Measurements from ENCODE around the gene LZIC. TPM values are rescaled to one million over a fixed set of nuclear protein-coding genes. Genes with fewer than 3 reads are reported as not detected.

LZIC gene
- total and polyA plus RNA-seq, 2 of the 8 experiments (the other 6 are each of a cell fraction or from before 2014, with no cell fraction given) = 4.8 to 20.3 TPM

- H2BK120ac ChIP-seq (replicated peaks; ENCODE audit: low read depth, low read length) = no peak overlapping the region
- no peak overlapping the region for H3K4me3 ChIP-seq (ENCODE audit: extremely low read depth in 1 of 4, insufficient read depth in 2 of 4, low read depth in 3 of 4, low read length in 4 of 4)
- no peaks in the 10 kb centered on the region for H3K4me1 ChIP-seq (replicated peaks in 1 of 4; ENCODE audit: control insufficient read depth in 3 of 4, insufficient read depth in 4 of 4, low read length in 3 of 4)
- no peak overlapping the region for H3K23ac ChIP-seq (ENCODE audit: insufficient read length)
- H3K4ac ChIP-seq (replicated peaks; ENCODE audit: insufficient read length, low read depth, low read length) = no peak overlapping the region
- no peak overlapping the region for H3K14ac ChIP-seq (ENCODE audit: insufficient read length)
- H4K91ac ChIP-seq (replicated peaks; ENCODE audit: insufficient read length, low read length) = no peak overlapping the region
- no peaks in the 10 kb centered on the region for H3K79me2 ChIP-seq (ENCODE audit: control insufficient read depth in 1 of 2, insufficient read depth in 2 of 2, low read length in 2 of 2)
- H2BK15ac ChIP-seq (ENCODE audit: low read length) = no peak overlapping the region
- H3K27ac ChIP-seq (ENCODE audit: low read depth, low read length) = no peak overlapping the region
- ChIA-PET CTCF (ENCODE audit: partially characterized antibody) (interaction anchor here (0.6 to 2.2 kb wide), 3 partner anchors 49 to 288 kb away, joined by 3 to 6 read pairs (median 3); no protein-coding TSS in a partner anchor), POLR2A (ENCODE audit: partially characterized antibody) (no interaction called here)
- no peak overlapping the region for H3K56ac ChIP-seq (replicated peaks; ENCODE audit: insufficient read length, low read depth, low read length)
- WGBS, 2 experiments (ENCODE audit: extremely low coverage in 1 of 2, insufficient coverage in 1 of 2, insufficient read length in 1 of 2, insufficient replicate concordance in 2 of 2, low coverage in 1 of 2, low lambda C conversion rate in 2 of 2, missing lambda C conversion rate in 1 of 2) = 81% methylated on average over 2 of the region's 2 CpGs; no CpG with 5 or more reads in 1 of the 2 experiments
- no peaks in the 10 kb centered on the region for H3K36me3 ChIP-seq (ENCODE audit: control insufficient read depth in 2 of 4, insufficient read depth in 4 of 4, low read length in 3 of 4)
- no peak overlapping the region for H4K5ac ChIP-seq (ENCODE audit: insufficient read length, low read depth, low read length)
- H3K18ac ChIP-seq (ENCODE audit: extremely low read depth, low read length) = no peak overlapping the region
- no peak overlapping the region for H3K4me2 ChIP-seq (ENCODE audit: insufficient read depth in 1 of 2, low read depth in 2 of 2, low read length in 2 of 2)
- no peak overlapping the region for H2BK12ac ChIP-seq (ENCODE audit: low read depth, low read length)
- H3K23me2 ChIP-seq (ENCODE audit: low read depth, low read length) = no peaks in the 10 kb centered on the region
- H3K9ac ChIP-seq (replicated peaks in 1 of 4; ENCODE audit: extremely low read depth in 1 of 4, low read depth in 3 of 4, low read length in 3 of 4) = no peak overlapping the region
- no peaks in the 10 kb centered on the region for H4K20me1 ChIP-seq (replicated peaks in 1 of 2; ENCODE audit: control insufficient read depth in 1 of 2, insufficient read depth in 2 of 2, low read length in 2 of 2)
- H3K9me3 ChIP-seq (ENCODE audit: insufficient read depth in 2 of 2, low read depth in 1 of 2, low read length in 1 of 2) = no peaks in the 10 kb centered on the region
- no peak overlapping the region for H2BK5ac ChIP-seq (ENCODE audit: low read depth, low read length)
- H4K8ac ChIP-seq (ENCODE audit: extremely low read depth, insufficient read depth, low read length) = no peak overlapping the region
- no peak overlapping the region for H2BK20ac ChIP-seq (ENCODE audit: low read length)
- no peak for FAIRE-seq
- H3K79me1 ChIP-seq (ENCODE audit: low read depth, low read length) = no peaks in the 10 kb centered on the region
- DNase-seq (ENCODE audit: low read depth in 1 of 2, low spot score in 2 of 2) = no peak
- no peak overlapping the region for H2AFZ ChIP-seq (ENCODE audit: low read length)
- no peak overlapping the region for H2AK5ac ChIP-seq (ENCODE audit: low read depth, low read length)
- no peaks in the 10 kb centered on the region for H3K27me3 ChIP-seq (replicated peaks in 1 of 4; ENCODE audit: control insufficient read depth in 3 of 4, extremely low read depth in 1 of 4, insufficient read depth in 3 of 4, low read length in 3 of 4)
- TF ChIP-seq CBX8 (IDR thresholded peaks at IDR 0.05; ENCODE audit: borderline replicate concordance, low read depth, low read length) (no peak), SP1 (IDR thresholded peaks at IDR 0.05; ENCODE audit: low read depth, low read length) (no peak), PHF8 (conservative IDR thresholded peaks at IDR 0.05; ENCODE audit: low read depth, low read length) (no peak), GABPA (IDR thresholded peaks at IDR 0.05; ENCODE audit: borderline replicate concordance, insufficient read depth, low read length) (no peak), POU5F1 (IDR thresholded peaks at IDR 0.05; ENCODE audit: low read depth, low read length) (no peak), SIRT6 (IDR thresholded peaks at IDR 0.05; ENCODE audit: low read length) (no peak)
These were observed 47.8 kb upstream of the LZIC start for GRCh38 chr1:9990944-9991343.
